ENCODE results near the gene ANO10.

ANO10 gene

DNA sequence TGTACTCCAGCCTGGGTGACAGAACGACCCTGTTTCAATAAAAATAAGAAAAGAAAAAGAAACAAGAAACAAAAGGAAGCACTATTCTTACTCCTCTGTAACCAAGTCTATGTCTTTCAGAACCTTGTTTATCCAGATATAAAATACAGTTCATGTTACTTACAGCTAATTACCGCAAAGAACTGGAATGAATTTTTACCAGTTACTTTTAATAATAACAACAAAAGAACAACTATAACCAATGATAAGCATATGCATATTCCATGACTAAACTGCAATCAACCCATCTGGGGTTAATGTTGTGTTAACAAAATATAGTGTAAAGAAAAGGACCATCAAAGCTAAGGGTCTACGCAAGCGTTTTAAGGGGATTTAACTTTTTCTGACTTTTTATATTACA, 212.3 kb downstream of the ANO10 start:
- no peak for DNase-seq

DNA sequence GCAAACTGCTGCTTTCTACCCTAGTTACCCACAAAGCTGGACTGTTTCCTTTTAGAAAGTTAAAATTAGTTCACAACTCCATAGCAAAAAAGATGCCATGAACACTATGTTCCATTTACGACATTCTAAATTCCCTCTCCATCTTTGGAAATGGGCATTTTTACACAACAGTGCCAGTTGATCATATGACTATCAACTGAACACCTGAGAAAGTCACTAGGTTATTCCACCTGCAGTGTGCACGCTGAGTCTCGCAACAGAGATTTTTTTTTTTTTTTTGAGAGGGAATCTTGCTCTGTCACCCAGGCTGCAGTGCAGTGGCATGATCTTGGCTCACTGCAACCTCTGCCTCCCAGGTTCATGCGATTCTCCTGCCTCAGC, 215.2 kb downstream of the ANO10 start:
- DNase-seq: no peak

DNA sequence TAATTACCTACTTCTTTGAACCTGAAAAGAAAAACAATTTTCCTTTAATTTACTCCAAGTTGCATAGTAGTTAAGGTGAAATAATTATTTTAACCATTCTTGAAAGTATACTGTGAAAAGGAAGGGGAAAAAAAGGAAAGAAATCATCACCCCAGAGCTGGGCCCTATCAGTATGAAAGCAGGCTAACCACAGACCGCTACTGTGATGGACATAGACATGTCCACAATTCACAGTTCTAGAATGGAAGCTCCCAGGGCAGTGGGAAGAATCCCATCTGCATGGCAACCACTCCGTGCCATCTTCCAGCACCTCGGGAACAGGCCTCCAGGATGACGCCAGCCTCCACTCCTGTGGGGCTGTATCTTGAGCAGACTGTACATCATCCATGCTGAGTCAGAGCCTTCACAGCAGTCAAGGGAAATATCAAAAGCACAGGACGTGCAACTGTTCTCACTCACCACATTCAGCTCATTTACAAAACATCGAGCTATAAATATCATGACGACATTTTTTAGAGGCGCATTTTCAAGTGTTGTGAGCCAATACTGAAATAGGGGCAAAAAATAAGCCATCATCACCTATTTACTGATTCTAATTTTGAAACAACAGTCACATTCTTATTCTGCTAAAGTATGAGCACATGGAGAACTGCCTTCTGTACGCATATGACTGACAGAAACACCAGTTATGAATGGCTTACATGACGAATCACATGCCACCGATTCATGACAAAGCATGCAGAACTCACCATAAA, 215.7 kb downstream of the ANO10 start:
- no peak for DNase-seq

DNA sequence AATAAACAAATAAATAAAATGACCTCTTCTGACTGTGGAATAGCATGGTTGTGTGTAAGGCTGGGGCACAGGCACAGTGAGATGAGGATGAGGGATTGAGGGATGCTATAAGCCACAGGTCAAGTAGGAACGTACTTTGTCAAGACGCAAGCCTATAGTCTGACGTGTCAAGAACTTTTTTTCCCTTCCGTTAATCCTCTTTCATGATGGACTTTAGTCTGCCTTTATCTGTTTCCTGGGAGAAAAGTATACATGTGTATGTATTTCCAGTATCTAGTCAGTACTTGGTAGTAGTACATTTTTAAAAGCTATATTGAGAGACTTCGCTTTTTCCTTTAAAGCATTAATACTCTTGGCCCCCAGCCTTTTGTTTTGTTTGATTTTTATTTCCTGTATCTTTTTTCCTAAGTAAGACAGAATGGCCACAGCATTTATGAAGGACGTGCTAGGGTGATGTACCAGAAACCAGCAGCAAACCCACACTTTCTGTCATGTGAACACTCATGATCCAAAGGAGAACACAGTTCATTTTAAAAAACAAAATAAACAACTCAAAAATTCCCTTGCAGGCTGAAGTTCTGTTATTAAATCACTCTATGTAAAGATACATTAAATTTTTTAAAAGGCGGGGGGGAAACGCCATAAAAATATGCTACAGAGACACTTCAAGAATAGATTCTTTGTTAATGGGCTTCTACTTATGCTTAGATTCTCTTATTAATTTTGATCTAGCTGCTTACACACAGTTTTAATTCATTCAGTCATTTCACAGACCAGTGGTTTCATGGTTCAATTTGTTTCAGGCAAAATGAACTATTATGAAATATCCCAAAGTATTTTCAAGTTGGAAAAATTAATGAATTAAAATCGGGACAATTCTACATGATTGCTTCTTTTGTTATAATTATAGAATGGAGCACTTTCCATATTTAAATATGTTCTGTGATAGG, 220.8 kb downstream of the ANO10 start:
- DNase-seq: no peak

DNA sequence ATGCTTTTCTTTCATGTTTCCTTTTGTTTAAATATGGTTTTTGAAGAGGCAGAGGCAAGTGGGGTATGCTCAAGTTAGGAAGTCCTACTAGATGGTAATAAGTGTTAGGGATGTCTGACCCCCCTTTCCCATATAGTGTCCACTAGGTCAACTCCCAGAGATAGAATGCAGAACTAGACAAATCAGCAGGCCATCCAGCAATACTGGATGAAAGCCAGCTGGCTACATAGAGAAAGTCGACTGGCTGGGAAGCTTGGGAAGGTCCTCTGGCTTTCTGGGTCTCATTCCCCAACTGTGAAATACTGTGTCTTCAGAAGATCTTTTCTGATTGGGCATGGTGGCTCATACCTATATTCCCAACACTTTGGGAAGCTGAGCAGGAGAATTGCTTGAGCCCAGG, 221.6 kb downstream of the ANO10 start:
- no peak for DNase-seq

GRCh38 chr3:43399034-43399433, 222.8 kb downstream of the ANO10 start:
- DNase-seq: no peak

DNA sequence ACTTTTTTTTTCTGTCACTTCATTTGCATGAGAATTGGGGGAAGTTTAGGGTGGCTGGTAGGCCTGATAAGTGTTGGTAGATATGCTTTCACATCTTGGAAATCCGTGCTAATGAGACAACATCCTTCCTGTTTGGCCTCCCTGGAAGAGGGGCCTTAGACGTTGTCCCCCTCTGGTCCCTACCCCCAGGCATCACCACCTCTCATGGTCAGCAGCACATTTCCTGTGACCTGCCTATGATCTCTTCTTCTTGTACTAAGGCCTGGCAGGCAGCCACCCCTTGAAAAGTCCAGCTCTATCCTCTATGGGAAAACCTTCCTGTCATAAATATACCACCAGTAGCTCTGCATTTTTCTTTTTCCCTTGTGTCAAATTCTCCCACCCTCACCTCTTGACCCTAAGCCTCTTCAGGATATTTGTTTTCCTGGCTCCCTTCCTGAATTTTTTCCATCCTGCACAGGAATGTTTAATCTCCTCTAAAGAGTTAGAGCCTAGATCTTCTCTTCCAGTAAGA, 227.7 kb downstream of the ANO10 start:
- DNase-seq: no peak

- DNase-seq: no peak
Observed at GRCh38 chr3:43391621-43392020, 230.2 kb downstream of the ANO10 start.

DNA sequence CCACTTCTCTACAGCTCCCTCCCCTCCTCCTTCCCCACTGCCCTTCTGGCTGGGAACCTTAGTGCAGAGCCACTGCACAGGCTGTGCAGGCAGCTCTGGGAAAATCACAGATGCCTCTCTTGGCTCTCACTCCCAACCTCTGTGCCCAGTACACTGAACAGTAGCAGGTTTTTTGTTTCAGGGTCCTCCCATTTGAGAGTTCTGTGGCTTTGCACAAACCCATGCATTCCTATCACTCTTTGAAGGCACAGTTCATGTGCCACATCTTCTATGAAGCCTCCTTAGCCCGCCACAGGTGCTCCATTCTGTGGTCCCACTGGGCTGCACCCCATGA, 231.6 kb downstream of the ANO10 start:
- DNase-seq: no peak

DNA sequence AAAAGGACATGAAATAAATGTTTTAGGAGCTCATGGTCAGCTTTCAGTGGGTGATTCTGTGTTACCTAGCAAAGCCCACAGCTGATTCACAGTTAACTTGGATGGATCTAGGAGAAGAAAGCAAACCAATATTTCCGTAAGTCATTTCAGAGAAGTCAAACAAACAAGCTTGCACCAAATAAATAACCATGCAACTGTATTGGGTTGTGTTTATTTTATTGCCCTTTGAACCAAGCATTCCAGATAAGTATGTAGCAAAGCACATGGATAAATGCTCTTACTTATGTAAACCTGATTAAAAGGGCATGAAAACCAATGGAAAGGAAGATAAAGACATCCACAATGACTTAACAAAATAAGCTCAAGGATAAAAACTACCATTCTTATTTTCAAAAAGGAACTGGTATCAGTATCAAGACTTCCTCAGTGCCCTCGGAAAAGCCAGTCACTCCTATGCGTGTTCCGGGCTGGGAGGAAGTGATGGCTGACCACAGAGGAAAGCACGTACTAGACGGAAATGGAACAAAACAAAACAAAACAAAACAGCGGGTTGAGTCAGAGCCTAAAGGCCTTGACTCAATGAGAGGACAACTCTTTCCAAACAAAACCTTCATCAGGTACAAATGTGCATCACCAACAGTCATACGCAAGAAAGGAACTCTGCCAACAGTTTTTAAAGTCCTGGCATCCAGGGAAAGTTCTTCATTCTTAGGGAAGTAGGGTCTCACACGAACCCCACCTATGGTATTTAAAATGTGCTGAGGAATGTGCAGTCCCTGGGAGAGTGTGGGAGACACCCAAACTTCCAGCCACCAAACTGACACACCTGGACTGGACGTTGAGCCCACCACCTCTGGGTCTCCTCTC, 232.2 kb downstream of the ANO10 start:
- DNase-seq: peak; percentile 19

DNA sequence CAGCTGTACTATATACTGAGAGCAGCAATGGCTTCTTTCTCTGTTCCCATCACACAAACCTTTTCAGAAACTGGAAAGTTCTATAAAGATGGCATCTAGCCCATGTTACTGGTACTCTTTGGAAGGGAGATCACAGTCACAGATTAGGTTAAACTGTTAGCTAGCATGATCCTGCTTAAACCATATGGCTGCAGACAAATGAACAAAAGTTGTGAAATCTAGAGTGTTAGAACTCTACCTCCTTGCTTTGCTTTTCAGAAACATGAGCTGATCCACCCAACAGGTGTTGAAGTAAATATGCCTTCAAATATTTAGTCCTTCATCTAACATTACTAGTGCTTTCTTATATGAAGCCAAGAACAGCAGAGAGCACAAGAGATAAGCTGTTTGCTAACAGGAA, 232.9 kb downstream of the ANO10 start:
- no peak for DNase-seq

- no peak for DNase-seq
Observed at GRCh38 chr3:43388175-43388574, 233.6 kb downstream of the ANO10 start.

DNA sequence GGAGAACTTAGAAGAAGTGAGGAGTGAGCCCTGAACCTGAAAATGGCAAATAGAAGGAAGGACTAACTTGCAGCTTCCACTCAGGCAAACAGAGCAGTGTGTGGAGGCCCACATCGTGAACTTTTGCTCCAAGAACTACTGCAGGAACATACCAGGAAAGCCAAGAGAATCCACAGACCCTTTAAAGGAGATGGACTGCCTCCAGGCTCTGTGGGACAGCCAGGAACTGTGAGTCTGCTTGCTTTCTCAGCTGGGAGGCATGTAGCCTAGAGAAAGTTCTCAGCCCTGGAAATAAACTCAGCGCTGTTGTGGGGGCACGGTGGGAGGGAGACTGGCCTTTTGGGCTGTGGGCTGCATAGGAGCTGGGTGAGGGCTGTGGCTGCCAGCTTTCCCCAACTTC, 242.5 kb downstream of the ANO10 start:
- no peak for DNase-seq

- no peak for DNase-seq
Observed at GRCh38 chr3:43378066-43378935, 243.5 kb downstream of the ANO10 start.

DNA sequence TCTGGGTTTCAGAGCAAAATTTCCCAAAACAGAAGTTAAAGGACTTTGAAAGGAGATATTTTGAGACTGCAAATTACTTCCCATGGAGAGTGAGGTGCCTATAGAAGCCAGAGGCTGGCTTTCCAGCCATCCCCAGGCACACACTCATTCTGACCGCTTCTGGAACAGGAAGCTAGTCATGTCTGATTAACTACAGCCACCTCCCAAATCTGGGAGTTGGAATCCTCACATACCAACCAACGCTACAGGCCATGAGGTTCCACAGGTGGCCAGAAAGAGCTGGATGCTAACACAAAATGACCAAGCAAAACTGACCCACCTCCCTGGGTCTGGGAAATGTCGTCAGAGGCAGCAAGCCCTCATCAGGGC, 248.3 kb downstream of the ANO10 start:
- no peak for DNase-seq

DNA sequence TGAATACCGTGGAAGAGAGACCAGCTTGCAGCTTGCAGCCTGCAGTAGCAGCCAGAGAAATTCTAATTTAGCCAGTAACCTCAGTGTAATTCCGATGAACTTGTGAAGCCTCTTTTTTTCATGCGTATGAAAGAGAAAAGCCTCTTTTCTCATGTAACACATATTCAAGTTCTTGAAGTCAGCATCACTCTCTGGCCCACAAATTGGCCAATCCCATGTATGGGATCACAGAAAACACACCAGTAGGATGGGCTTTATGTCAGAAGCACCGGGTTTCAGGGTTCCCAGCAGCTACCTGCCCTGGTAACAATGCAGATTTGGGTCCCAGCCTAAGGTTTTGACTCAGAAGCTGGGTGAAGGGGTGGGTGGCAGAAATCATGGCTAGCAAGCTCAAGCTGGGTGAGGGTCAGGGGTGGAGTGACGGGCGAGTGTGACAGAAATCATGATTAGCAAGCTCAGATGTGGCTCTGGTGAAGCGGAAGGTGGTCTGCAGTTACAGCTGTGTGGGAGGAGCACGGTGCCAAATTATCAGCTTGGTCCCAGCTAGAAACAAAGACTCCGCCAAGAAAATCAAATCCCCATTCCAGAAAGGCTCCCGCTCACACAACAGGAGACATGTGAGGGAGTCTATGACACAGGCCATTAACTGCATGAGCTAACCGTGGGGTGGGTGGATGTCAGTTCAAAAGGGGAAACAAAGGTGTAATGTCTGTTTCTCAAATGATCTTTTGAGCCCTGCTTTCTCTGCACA, 248.8 kb downstream of the ANO10 start:
- DNase-seq: no peak

DNA sequence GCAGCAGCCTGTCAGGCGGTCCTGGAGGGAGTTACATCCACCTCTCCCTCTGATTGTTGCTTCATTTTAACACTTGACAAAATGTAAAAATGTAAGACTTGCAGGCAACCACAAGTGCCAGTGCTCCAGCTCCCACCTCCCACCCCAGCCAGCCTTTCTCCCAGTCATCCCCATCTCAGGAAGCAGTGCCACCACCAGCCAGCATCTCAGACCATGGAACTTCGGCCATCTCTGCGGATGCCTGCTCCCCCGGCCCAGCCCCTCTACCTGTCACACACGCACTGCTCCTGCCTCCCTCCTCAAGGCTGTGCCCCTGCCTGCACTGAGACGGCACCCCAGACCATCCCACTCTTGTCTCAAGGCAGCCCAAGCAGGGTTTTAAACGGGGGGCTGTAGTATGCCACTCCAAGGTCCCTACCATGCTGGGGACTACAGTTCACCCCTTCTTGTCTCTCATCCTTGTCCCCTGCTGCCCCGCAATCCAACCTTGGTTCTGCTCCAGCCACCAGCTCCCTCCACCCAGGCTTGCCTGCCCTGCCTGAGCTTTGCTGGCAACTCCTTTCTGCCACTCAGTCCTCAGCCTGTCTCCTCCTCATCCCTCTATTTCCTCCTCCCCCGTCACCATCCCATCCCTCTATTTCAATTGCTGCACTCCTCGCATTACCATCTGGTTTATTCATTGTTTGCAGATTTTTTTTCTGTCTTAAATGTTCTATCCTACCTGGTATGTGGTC, 249.6 kb downstream of the ANO10 start:
- DNase-seq: no peak

DNA sequence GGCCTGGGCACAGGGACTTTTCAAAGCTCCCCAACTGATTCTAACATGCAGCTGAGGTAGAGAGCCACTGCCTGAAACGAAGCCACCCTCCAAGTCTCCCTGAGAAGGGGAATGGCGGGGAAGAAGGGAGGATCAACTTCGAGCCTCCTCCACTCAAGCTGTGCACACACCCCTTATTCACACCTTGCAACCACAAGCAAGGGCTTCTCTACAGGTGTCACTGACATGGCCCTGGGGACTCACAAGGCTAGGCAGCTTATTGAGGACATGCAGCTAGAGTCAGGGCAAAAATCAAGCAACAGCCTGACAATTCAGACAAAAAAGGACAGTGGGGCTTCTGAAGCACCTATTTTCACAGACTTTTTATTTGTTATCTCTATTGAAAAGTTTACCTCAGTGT, 250.3 kb downstream of the ANO10 start:
- DNase-seq: no peak

DNA sequence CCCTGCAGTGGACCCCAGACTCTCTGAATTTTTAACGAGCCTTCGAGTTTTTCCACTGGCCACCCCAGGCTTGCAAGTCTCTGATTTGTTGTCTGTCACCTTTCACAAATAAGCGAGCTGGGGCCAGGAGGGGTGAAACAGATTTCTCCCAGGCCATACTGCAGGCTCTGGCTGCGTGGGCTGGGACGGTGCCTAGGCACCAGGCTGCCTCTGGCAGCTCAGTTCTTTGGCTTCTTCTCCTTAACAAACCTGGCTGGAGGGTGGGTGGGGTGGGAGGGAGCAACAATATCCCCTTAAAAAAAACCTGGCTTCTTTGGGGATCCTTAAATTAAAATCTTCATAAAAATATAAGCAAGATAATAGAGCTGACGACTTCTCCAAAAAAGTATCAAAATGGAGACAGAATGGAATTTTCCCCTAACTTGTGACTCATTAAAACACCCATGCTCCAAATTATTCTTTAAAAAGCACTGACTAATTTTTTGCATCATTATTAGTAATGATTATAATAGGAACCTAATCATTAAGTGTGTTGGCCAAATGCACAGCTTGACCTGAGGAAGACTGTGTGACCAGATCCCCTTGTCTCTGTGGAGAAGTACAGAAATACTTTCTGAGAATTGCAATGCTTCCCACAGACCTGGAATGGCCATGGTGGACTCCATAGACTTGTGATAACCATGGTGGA, 251.4 kb downstream of the ANO10 start:
- no peak for DNase-seq
